Natural killer cell treated with Interleukin-12 subunit alpha and Interleukin-12 subunit beta and Interleukin-15 and Interleukin-18, amount 100 ng/mL, for 72 hours (primary cell): ENCODE data around the gene VWA7. TPM values are rescaled to one million over a fixed set of nuclear protein-coding genes. Genes with fewer than 3 reads are reported as not detected.

Experiments used
- ATAC-seq, 2 donors: fragments of 150-1000 bp; cut with Tn5 transposase in 1 of 2; sonication (Bioruptor Pico), chemical (Tn5 transposase) in 1 of 2; 2 replicates each; pipeline ENCODE4 v1.10.0; 2021
- DNase-seq: peaks from one replicate; pipeline ENCODE4 v3.0.0; 2022; ENCODE audit warnings: low spot score
- H3K27ac Mint-ChIP-seq, 2 donors: 1 replicate in 1 of 2; 2 replicates in 1 of 2; pipeline ENCODE4 v1.8.0; 2022; ENCODE audit warnings: mixed read lengths in 2 of 2, mild to moderate bottlenecking in 1 of 2, moderate library complexity in 1 of 2
- H3K27me3 Mint-ChIP-seq, 2 donors: 1 replicate in 1 of 2; 2 replicates in 1 of 2; pipeline ENCODE4 v1.8.0; 2022; ENCODE audit warnings: mixed read lengths in 2 of 2
- H3K36me3 Mint-ChIP-seq: one replicate; pipeline ENCODE4 v1.8.0; 2022; ENCODE audit warnings: mixed read lengths
- H3K4me1 Mint-ChIP-seq, 2 donors: 1 replicate in 1 of 2; 2 replicates in 1 of 2; pipeline ENCODE4 v1.8.0; 2022; ENCODE audit warnings: low read depth in 2 of 2, mixed read lengths in 2 of 2, mild to moderate bottlenecking in 1 of 2
- H3K4me3 Mint-ChIP-seq: one replicate; pipeline ENCODE4 v1.8.0; 2022; ENCODE audit warnings: mixed read lengths
- H3K9me3 Mint-ChIP-seq: 2 replicates; pipeline ENCODE4 v1.8.0; 2022; ENCODE audit warnings: mixed read lengths
- total RNA-seq, 2 donors: library from RNA; stranded (reverse); gene quantifications; one replicate each; pipeline ENCODE4 v1.2.3, GENCODE V29; 2022

Gene VWA7
- total RNA-seq, 2 donors from 2014 or later, result 1.4 to 2.1 TPM

DNA sequence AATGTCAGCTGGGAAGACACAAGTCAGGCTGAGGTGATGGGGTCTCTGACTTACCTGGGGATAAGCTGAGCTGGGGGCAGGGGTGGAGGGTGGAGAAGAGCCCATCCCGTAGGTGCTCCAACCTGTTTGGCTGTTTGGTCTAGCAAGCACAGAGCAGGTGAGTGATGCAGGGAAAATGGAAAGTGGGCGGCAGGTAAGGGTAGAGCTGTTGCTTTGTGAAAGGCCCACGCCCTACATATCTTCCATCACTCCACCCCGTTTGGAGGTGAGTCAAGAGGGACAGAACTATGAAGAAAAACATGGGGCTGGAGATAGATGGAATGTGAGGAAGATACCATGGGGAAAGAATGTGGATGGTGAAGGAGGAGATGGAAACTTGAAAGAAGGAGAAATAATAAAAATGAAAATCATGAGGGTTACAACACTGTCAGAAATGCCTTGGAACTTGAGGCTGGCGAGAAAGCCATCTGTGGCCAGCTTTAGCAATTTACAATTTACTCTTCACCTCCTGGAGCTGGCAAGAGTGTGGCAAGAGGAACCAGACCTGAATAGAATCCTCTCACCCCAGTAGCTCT lies 56.8 kb downstream of the VWA7 start:
- H3K36me3 Mint-ChIP-seq, result no peaks in the 10 kb centered on the region
- H3K27ac Mint-ChIP-seq, result peak overlapping the region in 1 of 2 donors; percentile 12
- H3K9me3 Mint-ChIP-seq, result no peaks in the 10 kb centered on the region
- ATAC-seq (peak in 1 of 2 donors; percentile 40), DNase-seq (no peak)
- no peak overlapping the region for H3K4me3 Mint-ChIP-seq
- peaks cover 11 to 12% of the 10 kb centered on the region in 2 donors for H3K4me1 Mint-ChIP-seq
- no peaks in the 10 kb centered on the region for H3K27me3 Mint-ChIP-seq

GRCh38 chr6:31719001-31719400 lies 58.1 kb downstream of the VWA7 start:
- DNase-seq (no peak), ATAC-seq (no peak)
- Mint-ChIP-seq H3K4me1 (peaks cover 6 to 10% of the 10 kb centered on the region in 2 donors), H3K4me3 (no peak overlapping the region), H3K36me3 (no peaks in the 10 kb centered on the region), H3K27me3 (no peaks in the 10 kb centered on the region), H3K9me3 (no peaks in the 10 kb centered on the region), H3K27ac (no peak overlapping the region)

DNA sequence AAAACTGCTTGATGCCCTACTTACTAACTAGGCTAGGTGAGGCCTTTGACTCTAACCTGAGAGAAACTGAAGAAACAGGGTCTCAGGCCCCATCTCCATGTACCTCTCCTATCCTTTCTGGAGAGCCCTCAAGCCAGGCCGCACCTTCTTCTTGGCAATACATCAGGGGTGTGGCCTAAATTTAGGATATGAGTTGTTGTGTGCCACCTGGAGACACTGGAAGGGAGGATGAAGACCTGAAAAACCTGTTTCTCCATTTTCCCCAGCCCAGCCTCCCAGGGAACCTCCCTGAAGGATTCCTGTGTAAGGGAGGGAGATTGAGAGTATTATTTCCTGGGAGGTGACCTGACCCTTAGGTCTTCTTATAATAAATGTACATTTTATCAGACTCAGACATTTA lies 58.9 kb downstream of the VWA7 start:
- Mint-ChIP-seq H3K27me3 (no peaks in the 10 kb centered on the region), H3K4me3 (no peak overlapping the region), H3K27ac (no peak overlapping the region), H3K9me3 (no peaks in the 10 kb centered on the region), H3K4me1 (peaks cover 1 to 2% of the 10 kb centered on the region in 2 donors), H3K36me3 (no peaks in the 10 kb centered on the region)
- DNase-seq (no peak), ATAC-seq (no peak)

- H3K36me3 Mint-ChIP-seq, result no peaks in the 10 kb centered on the region
- no peaks in the 10 kb centered on the region for H3K9me3 Mint-ChIP-seq
- ATAC-seq (no peak), DNase-seq (no peak)
- no peak overlapping the region for H3K27ac Mint-ChIP-seq
- H3K27me3 Mint-ChIP-seq, result peaks cover 0 to under 1% of the 10 kb centered on the region in 2 donors
- no peak overlapping the region for H3K4me3 Mint-ChIP-seq
- H3K4me1 Mint-ChIP-seq, result no peaks in the 10 kb centered on the region
These were observed 59.5 kb downstream of the VWA7 start for GRCh38 chr6:31717499-31718222.

Other genes starting within 250 kb of the VWA7 start
- gene MCCD1, start 248.4 kb downstream of the VWA7 start, total RNA-seq, result not detected
- 100 to 1,000 TPM; 469 to 713 TPM for gene DDX39B, start 235.3 kb downstream of the VWA7 start, total RNA-seq
- gene ATP6V1G2, start 230.7 kb downstream of the VWA7 start, total RNA-seq, result 1 to 10 TPM; 1.4 to 2.3 TPM
- gene NFKBIL1, start 229.7 kb downstream of the VWA7 start, total RNA-seq, result 10 to 100 TPM; 16.8 to 17.0 TPM
- gene LTA, start 205.0 kb downstream of the VWA7 start, total RNA-seq, result 1,000 to 10,000 TPM; 1,187 to 3,727 TPM
- 100 to 1,000 TPM; 320 to 420 TPM for gene TNF, start 201.8 kb downstream of the VWA7 start, total RNA-seq
- gene LTB, start 194.9 kb downstream of the VWA7 start, total RNA-seq, result 100 to 1,000 TPM; 110 to 153 TPM
- 10 to 100 TPM; 15.5 to 34.6 TPM for gene LST1, start 191.1 kb downstream of the VWA7 start, total RNA-seq
- gene NCR3, start 184.3 kb downstream of the VWA7 start, total RNA-seq, result 10 to 100 TPM; 65.5 to 91.6 TPM
- 10 to 100 TPM in 1 of 2 donors, 1 to 10 TPM in 1; 9.3 to 20.0 TPM for gene AIF1, start 162.1 kb downstream of the VWA7 start, total RNA-seq
- gene PRRC2A, start 156.6 kb downstream of the VWA7 start, total RNA-seq, result 100 to 1,000 TPM; 224 to 345 TPM
- 100 to 1,000 TPM; 284 to 337 TPM for gene BAG6, start 124.7 kb downstream of the VWA7 start, total RNA-seq
- gene APOM, start 121.4 kb downstream of the VWA7 start, total RNA-seq, result 1 to 10 TPM in 1 of 2 donors, under 1 TPM in 1; 0.76 to 1.3 TPM
- gene C6orf47, start 116.5 kb downstream of the VWA7 start, total RNA-seq, result 10 to 100 TPM; 26.9 to 34.0 TPM
- 10 to 100 TPM; 34.5 to 40.9 TPM for gene GPANK1, start 112.3 kb downstream of the VWA7 start, total RNA-seq
- gene CSNK2B, start 111.2 kb downstream of the VWA7 start, total RNA-seq, result 100 to 1,000 TPM; 205 to 247 TPM
- 10 to 100 TPM; 24.0 to 37.9 TPM for gene LY6G5B, start 107.4 kb downstream of the VWA7 start, total RNA-seq
- 1 to 10 TPM; 5.4 to 8.8 TPM for gene LY6G5C, start 96.3 kb downstream of the VWA7 start, total RNA-seq
- gene ABHD16A, start 74.0 kb downstream of the VWA7 start, total RNA-seq, result 10 to 100 TPM; 60.6 to 77.5 TPM
- not detected for gene LY6G6F, start 70.5 kb downstream of the VWA7 start, total RNA-seq
- gene LY6G6D, start 62.0 kb downstream of the VWA7 start, total RNA-seq, result not detected
- gene LY6G6C, start 55.6 kb downstream of the VWA7 start, total RNA-seq, result not detected
- gene MPIG6B, start 54.0 kb downstream of the VWA7 start, total RNA-seq, result under 1 TPM in 1 of 2 donors, not detected in 1; 0.21 TPM
- 10 to 100 TPM; 18.8 to 24.4 TPM for gene DDAH2, start 48.0 kb downstream of the VWA7 start, total RNA-seq
- 100 to 1,000 TPM; 468 to 581 TPM for gene CLIC1, start 40.8 kb downstream of the VWA7 start, total RNA-seq
- 100 to 1,000 TPM in 1 of 2 donors, 10 to 100 TPM in 1; 36.2 to 154 TPM for gene MSH5, start 37.3 kb downstream of the VWA7 start, total RNA-seq
- 10 to 100 TPM in 1 of 2 donors, 1 to 10 TPM in 1; 9.2 to 25.2 TPM for gene SAPCD1, start 14.7 kb downstream of the VWA7 start, total RNA-seq
- gene VARS1, start 18.4 kb upstream of the VWA7 start, total RNA-seq, result 100 to 1,000 TPM in 1 of 2 donors, 10 to 100 TPM in 1; 90.7 to 226 TPM
- gene LSM2, start 29.6 kb upstream of the VWA7 start, total RNA-seq, result 100 to 1,000 TPM in 1 of 2 donors, 10 to 100 TPM in 1; 94.6 to 113 TPM
- gene HSPA1L, start 38.0 kb upstream of the VWA7 start, total RNA-seq, result 1 to 10 TPM; 1.7 to 4.1 TPM
- 100 to 1,000 TPM; 160 to 262 TPM for gene HSPA1A, start 38.2 kb upstream of the VWA7 start, total RNA-seq
- 100 to 1,000 TPM; 107 to 113 TPM for gene HSPA1B, start 50.4 kb upstream of the VWA7 start, total RNA-seq
- 10 to 100 TPM; 37.2 to 46.6 TPM for gene NEU1, start 85.5 kb upstream of the VWA7 start, total RNA-seq
- not detected for gene SLC44A4, start 101.7 kb upstream of the VWA7 start, total RNA-seq
- gene EHMT2, start 120.4 kb upstream of the VWA7 start, total RNA-seq, result 10 to 100 TPM; 34.4 to 69.1 TPM
- gene ZBTB12, start 124.8 kb upstream of the VWA7 start, total RNA-seq, result 1 to 10 TPM; 1.4 to 2.9 TPM
- gene C2, start 150.4 kb upstream of the VWA7 start, total RNA-seq, result under 1 TPM in 1 of 2 donors, not detected in 1; 0.92 TPM
- under 1 TPM; 0.33 to 0.40 TPM for gene CFB, start 168.8 kb upstream of the VWA7 start, total RNA-seq
- gene NELFE, start 181.6 kb upstream of the VWA7 start, total RNA-seq, result 10 to 100 TPM; 61.5 to 78.0 TPM
- 100 to 1,000 TPM; 103 to 164 TPM for gene SKIC2, start 181.8 kb upstream of the VWA7 start, total RNA-seq
- 10 to 100 TPM; 11.4 to 27.5 TPM for gene DXO, start 194.8 kb upstream of the VWA7 start, total RNA-seq
- 10 to 100 TPM in 1 of 2 donors, 1 to 10 TPM in 1; 4.4 to 13.3 TPM for gene C4A, start 204.7 kb upstream of the VWA7 start, total RNA-seq
- gene C4B, start 237.5 kb upstream of the VWA7 start, total RNA-seq, result 1 to 10 TPM; 3.4 to 5.0 TPM